Keratinocyte (primary cell): ENCODE results near the gene SPANXN5.

Source experiments
- CTCF ChIP-seq, 3 experiments: IDR thresholded peaks in 1 of 3; conservative IDR thresholded peaks in 1 of 3; optimal IDR thresholded peaks in 1 of 3; 2 replicates in 2 of 3; 3 replicates in 1 of 3; pipeline versions ENCODE3 to v1.5.1; 2011; ENCODE audit warnings: low read length in 3 of 3, mild to moderate bottlenecking in 3 of 3, moderate library complexity in 2 of 3, control low read depth in 1 of 3, inconsistent platforms in 1 of 3; ENCODE audit not compliant: insufficient read depth in 2 of 3; ENCODE audit errors: extremely low read depth in 1 of 3
- EZH2 ChIP-seq: IDR thresholded peaks from one replicate; pipeline ENCODE4 v1.6.1; 2012; ENCODE audit warnings: inconsistent platforms, mild to moderate bottlenecking, low read length, moderate library complexity

GRCh38 chrX:52811065-52811625, 13.9 kb upstream of the SPANXN5 start, which contains the start of gene XAGE5:
- TF ChIP-seq CTCF (optimal IDR thresholded peaks at IDR 0.05 in 1 of 3, IDR thresholded peaks at IDR 0.05 in 1 of 3, conservative IDR thresholded peaks at IDR 0.05 in 1 of 3; ENCODE audit: extremely low read depth in 1 of 3, insufficient read depth in 2 of 3, low read length in 3 of 3), result no peak
- no peak for TF ChIP-seq EZH2
